GM19395 (cell line): ENCODE measurements around the gene RNF169.
A peak's percentile ranks its signal among the peaks of the same experiment; 100 is the strongest.

Experiments
- ATAC-seq: cut with Tn5 transposase; IDR thresholded peaks from one replicate; pipeline ENCODE4 v1.9.1; 2021; ENCODE audit warnings: mild to moderate bottlenecking, moderate library complexity; ENCODE audit not compliant: unreplicated experiment

RNF169 gene

GRCh38 chr11:74768172-74768651 is 19.6 kb downstream of the RNF169 start:
- peak; percentile 65 for ATAC-seq

- ATAC-seq = peak; percentile 25
These were observed 20.5 kb downstream of the RNF169 start for GRCh38 chr11:74769055-74769707.

- ATAC-seq = no peak
These were observed 21.8 kb downstream of the RNF169 start for GRCh38 chr11:74770456-74770855.

- ATAC-seq = no peak
These were observed 22.5 kb downstream of the RNF169 start for GRCh38 chr11:74771139-74771538.

GRCh38 chr11:74773476-74773875 is 24.8 kb downstream of the RNF169 start:
- no peak for ATAC-seq

GRCh38 chr11:74775762-74776161 is 27.1 kb downstream of the RNF169 start:
- no peak for ATAC-seq

GRCh38 chr11:74776546-74776945 is 27.9 kb downstream of the RNF169 start:
- no peak for ATAC-seq

GRCh38 chr11:74777038-74777437 is 28.4 kb downstream of the RNF169 start:
- no peak for ATAC-seq

- no peak for ATAC-seq
These were observed 29.2 kb downstream of the RNF169 start for GRCh38 chr11:74777877-74778276.

- ATAC-seq = no peak
These were observed 29.9 kb downstream of the RNF169 start for GRCh38 chr11:74778581-74778980.

GRCh38 chr11:74780248-74781005 is 31.8 kb downstream of the RNF169 start:
- no peak for ATAC-seq

- ATAC-seq = peak; percentile 82
These were observed 34.7 kb downstream of the RNF169 start for GRCh38 chr11:74783241-74783871.

GRCh38 chr11:74784234-74784633 is 35.6 kb downstream of the RNF169 start:
- peak; percentile 66 for ATAC-seq

- ATAC-seq = peak; percentile 7
These were observed 36.1 kb downstream of the RNF169 start for GRCh38 chr11:74784726-74785125.

- no peak for ATAC-seq
These were observed 37.9 kb downstream of the RNF169 start for GRCh38 chr11:74786574-74786973.

GRCh38 chr11:74791333-74792100 is 42.9 kb downstream of the RNF169 start:
- ATAC-seq = no peak

GRCh38 chr11:74806267-74806666 is 57.6 kb downstream of the RNF169 start:
- no peak for ATAC-seq

GRCh38 chr11:74809801-74810200 is 61.2 kb downstream of the RNF169 start:
- ATAC-seq = no peak

- ATAC-seq = no peak
These were observed 67.3 kb downstream of the RNF169 start for GRCh38 chr11:74815966-74816365.

GRCh38 chr11:74816664-74817063 is 68.0 kb downstream of the RNF169 start:
- ATAC-seq = no peak

GRCh38 chr11:74818283-74818946 is 69.8 kb downstream of the RNF169 start:
- no peak for ATAC-seq
